GM12878 (cell line): ENCODE results near the gene ATG4B. TPM values are rescaled to one million over a fixed set of nuclear protein-coding genes. Genes with fewer than 3 reads are reported as not detected.
A peak's percentile ranks its signal among the peaks of the same experiment; 100 is the strongest.

Experiments
- ATAC-seq: fragments of 200-7000 bp; cut with Tn5 transposase; 3 replicates; pipeline ENCODE4 v1.9.1; 2020; ENCODE audit warnings: mild to moderate bottlenecking, moderate library complexity
- BruUV-seq: library from RNA; stranded (reverse); fragments of 400-500 nt; replicated peaks from 2 replicates; lab custom pipeline; 2021; lab: Mats Ljungman, UMichigan
- CTCF ChIA-PET: fragments of 300-600 bp; sonication (Branson Sonifier 250); formaldehyde crosslinking; extraction: SDS; loops from one replicate; lab custom pipeline; 2021; ENCODE audit warnings: inconsistent platforms; lab: Yijun Ruan, JAX
- POLR2A ChIA-PET: fragments of 350-600 bp; formaldehyde crosslinking; extraction: SDS; loops from one replicate; lab custom pipeline; 2021; ENCODE audit warnings: inconsistent platforms; lab: Charles Lee
- RAD21 ChIA-PET: fragments of 300-600 bp; sonication (Branson Sonifier 250); formaldehyde crosslinking; loops from one replicate; lab custom pipeline; 2023; ENCODE audit warnings: antibody characterized with exemption; ENCODE audit not compliant: unreplicated experiment; lab: Charles Lee
- SMC1A ChIA-PET: fragments of 300-600 bp; sonication (Branson Sonifier 250); formaldehyde crosslinking; loops from one replicate; lab custom pipeline; 2023; ENCODE audit not compliant: unreplicated experiment, uncharacterized antibody; lab: Charles Lee
- DNase-seq: peaks from one replicate; pipeline ENCODE4 v3.0.0-alpha.2; 2011; ENCODE audit warnings: low read depth, low spot score
- FAIRE-seq: peaks from 3 replicates; lab custom pipeline; 2011; peaks lifted over from hg19 to GRCh38; lab: Jason Lieb, UNC
- H2AFZ ChIP-seq: 2 replicates; pipeline ENCODE4 v1.6.0; 2011; ENCODE audit warnings: low read depth, low read length, control low read depth; ENCODE audit not compliant: control insufficient read depth
- H3K27ac ChIP-seq: 2 replicates; pipeline ENCODE4 v1.5.1; 2011; ENCODE audit warnings: control low read depth; ENCODE audit not compliant: control insufficient read depth, insufficient read depth
- H3K27me3 ChIP-seq, 2 experiments: replicated peaks in 1 of 2; 2 replicates each; pipeline versions ENCODE4 v1.6.0 to v1.6.1; 2011; ENCODE audit warnings: low read length in 1 of 2; ENCODE audit not compliant: control insufficient read depth in 2 of 2, insufficient read depth in 2 of 2
- H3K36me3 ChIP-seq, 2 experiments: 2 replicates each; pipeline ENCODE4 v1.5.1; 2011; ENCODE audit warnings: low read length in 1 of 2; ENCODE audit not compliant: control insufficient read depth in 2 of 2, insufficient read depth in 2 of 2
- H3K4me1 ChIP-seq: 2 replicates; pipeline ENCODE4 v1.6.1; 2011; ENCODE audit warnings: mild to moderate bottlenecking, low read length, moderate library complexity, mixed read lengths; ENCODE audit not compliant: control insufficient read depth, insufficient read depth
- H3K4me2 ChIP-seq: 2 replicates; pipeline ENCODE4 v1.6.0; 2011; ENCODE audit warnings: control low read depth; ENCODE audit not compliant: control insufficient read depth, insufficient read depth
- H3K4me3 ChIP-seq: fragments of 200-600 bp; sonication (generic); 2 replicates; pipeline ENCODE4 v1.5.1; 2016
- H3K79me2 ChIP-seq: 2 replicates; pipeline ENCODE4 v1.6.0; 2011; ENCODE audit warnings: low read length; ENCODE audit not compliant: control insufficient read depth, insufficient read depth
- H3K9ac ChIP-seq: 2 replicates; pipeline ENCODE4 v1.8.0; 2011; ENCODE audit warnings: low read length, control low read depth, mixed read lengths; ENCODE audit not compliant: control insufficient read depth, insufficient read depth
- H3K9me3 ChIP-seq: replicated peaks from 3 replicates; pipeline ENCODE4 v1.5.1; 2011; ENCODE audit warnings: mild to moderate bottlenecking, low read length; ENCODE audit not compliant: control insufficient read depth, insufficient read depth
- H4K20me1 ChIP-seq: 2 replicates; pipeline ENCODE4 v1.6.0; 2011; ENCODE audit not compliant: control insufficient read depth, insufficient read depth
- ATF3 ChIP-seq: IDR thresholded peaks from 2 replicates; pipeline ENCODE4 v1.6.1; 2011; ENCODE audit warnings: low read depth, mild to moderate bottlenecking, low read length, moderate library complexity, borderline replicate concordance; ENCODE audit errors: extremely low read depth
- CREB1 ChIP-seq: IDR thresholded peaks from 2 replicates; pipeline ENCODE4 v1.6.1; 2012; ENCODE audit warnings: low read depth, mild to moderate bottlenecking, inconsistent platforms
- EGR1 ChIP-seq, 2 experiments: IDR thresholded peaks; 1 replicate in 1 of 2; 2 replicates in 1 of 2; pipeline ENCODE4 v1.6.1; 2011 to 2012; ENCODE audit warnings: low read depth in 2 of 2, low read length in 2 of 2, borderline replicate concordance in 1 of 2, mild to moderate bottlenecking in 1 of 2, moderate library complexity in 1 of 2
- HSF1 ChIP-seq: fragments of 150-350 bp; IDR thresholded peaks from 2 replicates; pipeline ENCODE4 v1.6.1; 2014; ENCODE audit warnings: mild to moderate bottlenecking, low read depth, low read length
- IKZF2 ChIP-seq, 2 experiments: fragments of 450-650 bp; IDR thresholded peaks; 2 replicates each; pipeline ENCODE4 v1.6.1; 2017; ENCODE audit warnings: mild to moderate bottlenecking in 2 of 2, moderate library complexity in 2 of 2
- LARP7 ChIP-seq: fragments of 450-650 bp; IDR thresholded peaks from 2 replicates; pipeline ENCODE4 v1.6.1; 2017; ENCODE audit warnings: mild to moderate bottlenecking
- MLLT1 ChIP-seq: fragments of 450-650 bp; IDR thresholded peaks from 2 replicates; pipeline ENCODE4 v1.6.1; 2016; ENCODE audit warnings: mild to moderate bottlenecking
- MXI1 ChIP-seq: fragments of 150-350 bp; IDR thresholded peaks from 2 replicates; pipeline ENCODE4 v1.6.1; 2011; ENCODE audit warnings: low read depth, mild to moderate bottlenecking, inconsistent platforms, low read length, improper control_type of control experiment
- NFIC ChIP-seq: IDR thresholded peaks from 2 replicates; pipeline ENCODE4 v1.6.1; 2012; ENCODE audit warnings: low read depth, mild to moderate bottlenecking, inconsistent platforms, low read length, moderate library complexity
- NKRF ChIP-seq: fragments of 450-650 bp; conservative IDR thresholded peaks from 2 replicates; pipeline ENCODE4 v1.6.1; 2017; ENCODE audit warnings: mild to moderate bottlenecking, moderate library complexity
- NR2C1 ChIP-seq: fragments of 450-650 bp; IDR thresholded peaks from 2 replicates; pipeline ENCODE4 v1.6.1; 2017; ENCODE audit warnings: antibody characterized with exemption, mild to moderate bottlenecking, moderate library complexity
- PAX5 ChIP-seq: IDR thresholded peaks from 2 replicates; pipeline ENCODE4 v1.6.1; 2011; ENCODE audit warnings: low read depth, low read length, borderline replicate concordance
- PAX8 ChIP-seq: fragments of 450-650 bp; IDR thresholded peaks from 2 replicates; pipeline ENCODE4 v1.6.1; 2017; ENCODE audit warnings: mild to moderate bottlenecking, moderate library complexity
- POLR2A ChIP-seq: IDR thresholded peaks from 2 replicates; pipeline ENCODE4 v1.6.1; 2011; ENCODE audit warnings: low read depth, mild to moderate bottlenecking, low read length
- SIN3A ChIP-seq: IDR thresholded peaks from 2 replicates; pipeline ENCODE4 v1.6.1; 2012; ENCODE audit warnings: low read depth, low read length, improper control_type of control experiment
- SP1 ChIP-seq: IDR thresholded peaks from one replicate; pipeline ENCODE4 v1.6.1; 2011; ENCODE audit warnings: low read depth, low read length
- SREBF1 ChIP-seq: IDR thresholded peaks from 2 replicates; pipeline ENCODE4 v1.6.1; 2012; ENCODE audit warnings: mild to moderate bottlenecking, low read length
- WRNIP1 ChIP-seq: IDR thresholded peaks from 2 replicates; pipeline ENCODE4 v1.6.1; 2011; ENCODE audit warnings: low read depth, low read length, improper control_type of control experiment, borderline replicate concordance
- ZNF24 ChIP-seq: fragments of 450-650 bp; IDR thresholded peaks from 2 replicates; pipeline ENCODE4 v1.6.1; 2017; ENCODE audit warnings: antibody characterized with exemption, mild to moderate bottlenecking
- ZSCAN29 ChIP-seq: fragments of 450-650 bp; IDR thresholded peaks from 2 replicates; pipeline ENCODE4 v1.6.1; 2017; ENCODE audit warnings: mild to moderate bottlenecking, moderate library complexity
- WGBS: methylation state at CpG from one replicate; pipeline ENCODE4 v1.1.6; 2016; ENCODE audit warnings: low lambda C conversion rate; ENCODE audit not compliant: insufficient replicate concordance, insufficient coverage; ENCODE audit errors: missing lambda C conversion rate; 5-methylcytosine and 5-hydroxymethylcytosine counted together
- in situ Hi-C: fragments of 300-500 bp; cut with MboI; formaldehyde crosslinking; loops from 9 replicates; pipeline ENCODE4 v1.14.3; 2018; ENCODE audit warnings: mixed read lengths
- intact Hi-C: fragments of 100-400 bp; cut with micrococcal nuclease; formaldehyde crosslinking; loops from one replicate; pipeline ENCODE4 v1.14.2; 2022; ENCODE audit not compliant: unreplicated experiment
- polyA plus RNA-seq, 11 experiments: library from polyadenylated mRNA; depleted of rRNA in 4 of 11; unstranded in 6 of 11; stranded (reverse) in 5 of 11; fragments of >200 nt; fragmentation: Nextera tagmentation in 4 of 11; fragmentation: Illumina TruSeq in 1 of 11; extraction: Ambion mirVana in 4 of 11; extraction: Trizol in 1 of 11; gene quantifications; 1 replicate in 1 of 11; 2 replicates in 10 of 11; pipeline versions ENCODE4 v1.2.1 to v1.2.3, GENCODE V29; 2011 to 2016; ENCODE audit warnings: inconsistent platforms in 2 of 11, missing spikeins in 2 of 11, low read depth in 1 of 11
- total RNA-seq, 4 experiments: library from RNA; depleted of rRNA in 3 of 4; stranded (reverse); fragments of >200 nt in 3 of 4; fragmentation: Illumina TruSeq in 1 of 4; extraction: Trizol in 1 of 4; gene quantifications; 2 replicates each; pipeline versions ENCODE4 v1.2.1 to v1.2.3, GENCODE V29; 2013 to 2021

ATG4B gene
- total and polyA plus RNA-seq, 10 of the 15 experiments (the other 5 are each of a cell fraction or from before 2014, with no cell fraction given): 5.8 to 84.1 (median 64.9) TPM

GRCh38 chr2:241636182-241637017, 1.1 kb upstream of the ATG4B start:
- H3K27me3 ChIP-seq: no peaks in the 10 kb centered on the region
- no TSS peak for BruUV-seq
- peaks cover 11% of the 10 kb centered on the region for H3K4me1 ChIP-seq
- in situ Hi-C loops (no loop called here), intact Hi-C loops (no loop called here)
- WGBS: under 1% methylated on average over 59 of the region's 97 CpGs
- ChIA-PET POLR2A (interaction anchor here (0.5 to 0.6 kb wide), 2 partner anchors 151 to 208 kb away, joined by 3 read pairs; no protein-coding TSS in a partner anchor), SMC1A (interaction anchor here (0.6 to 0.7 kb wide), 2 partner anchors 12 to 18 kb away, joined by 3 to 5 read pairs; no protein-coding TSS in a partner anchor), RAD21 (no interaction called here), CTCF (interaction anchor here (1.0 to 1.6 kb wide), 2 partner anchors 12 to 50 kb away, joined by 3 to 4 read pairs; partner anchors contain the start of gene DTYMK)
- H3K4me3 ChIP-seq: peak overlapping the region; percentile 84
- no peak for FAIRE-seq
- H3K9me3 ChIP-seq: no peaks in the 10 kb centered on the region; the same call in 1 of the 3 replicates
- peaks cover 12 to 21% of the 10 kb centered on the region in 2 experiments; a peak in 3 of 4 replicates for H3K36me3 ChIP-seq
- H2AFZ ChIP-seq: peak overlapping the region; percentile 68
- peak overlapping the region; percentile 98 for H3K27ac ChIP-seq
- H4K20me1 ChIP-seq: no peaks in the 10 kb centered on the region
- peaks cover 65% of the 10 kb centered on the region for H3K79me2 ChIP-seq
- peak; percentile 52 for ATAC-seq
- peak overlapping the region; percentile 97 for H3K4me2 ChIP-seq
- peak overlapping the region; percentile 87 for H3K9ac ChIP-seq
- DNase-seq: no peak
- TF ChIP-seq CREB1: no peak
- no peak for TF ChIP-seq ZSCAN29
- TF ChIP-seq PAX8: no peak
- TF ChIP-seq MLLT1: no peak
- no peak for TF ChIP-seq IKZF2 (IDR thresholded peaks at IDR 0.05)
- TF ChIP-seq WRNIP1: no peak
- TF ChIP-seq SIN3A: no peak; the same call in 1 of the 2 replicates
- TF ChIP-seq NR2C1: no peak
- TF ChIP-seq LARP7: peak; percentile 40; the same call in 1 of the 2 replicates
- no peak for TF ChIP-seq SP1
- TF ChIP-seq MXI1: peak; percentile 43
- peak; percentile 56; the same call in 1 of the 2 replicates for TF ChIP-seq NKRF
- TF ChIP-seq EGR1 (IDR thresholded peaks at IDR 0.05; ENCODE audit: borderline replicate concordance in 1 of 2, low read depth in 2 of 2, low read length in 2 of 2): no peak
- no peak for TF ChIP-seq SREBF1
- 0 out of 2 replicates have a peak, but pooled peaks have one; percentile 6 for TF ChIP-seq POLR2A
- TF ChIP-seq ATF3: no peak
- no peak for TF ChIP-seq PAX5
- TF ChIP-seq ZNF24: no peak
- TF ChIP-seq HSF1: no peak
- no peak for TF ChIP-seq NFIC
